Measurements from ENCODE around the gene GASK1A. TPM values are rescaled to one million over a fixed set of nuclear protein-coding genes. Genes with fewer than 3 reads are reported as not detected.
A peak's percentile ranks its signal among the peaks of the same experiment; 100 is the strongest.

Gene GASK1A
- total and polyA plus RNA-seq, 2 donors from 2014 or later: 2.3 to 7.3 TPM

GRCh38 chr3:43086460-43087165, 107.5 kb downstream of the GASK1A start:
- no peak overlapping the region for H3K9ac ChIP-seq (ENCODE audit: low read length in 3 of 3)
- peak in 2 of 5 donors; percentile 25 to 31 for DNase-seq
- H3K9me3 ChIP-seq (ENCODE audit: control insufficient read depth in 2 of 3, insufficient read depth in 1 of 3, low read length in 3 of 3): no peaks in the 10 kb centered on the region
- no peaks in the 10 kb centered on the region for H3K27me3 ChIP-seq (ENCODE audit: control insufficient read depth, insufficient read depth, low read length)
- H3K4me1 ChIP-seq (ENCODE audit: control insufficient read depth in 2 of 3, insufficient read depth in 2 of 3, low read depth in 1 of 3, low read length in 3 of 3): no peaks in the 10 kb centered on the region
- no peaks in the 10 kb centered on the region for H3K36me3 ChIP-seq (ENCODE audit: control insufficient read depth in 2 of 3, insufficient read depth in 3 of 3, low read length in 3 of 3)
- H3K27ac ChIP-seq (ENCODE audit: low read depth in 2 of 2, low read length in 2 of 2): no peak overlapping the region
- intact Hi-C loops (cut with DNase I): no loop called here
- TF ChIP-seq CTCF (IDR thresholded peaks at IDR 0.05; ENCODE audit: borderline replicate concordance, extremely low read depth, insufficient read depth): no peak
- H3K4me3 ChIP-seq (ENCODE audit: low read length in 3 of 3): no peak overlapping the region
- no peak for FAIRE-seq

- intact Hi-C loops (cut with DNase I): no loop called here
- H3K9ac ChIP-seq (ENCODE audit: low read length in 3 of 3): no peak overlapping the region
- no peaks in the 10 kb centered on the region for H3K4me1 ChIP-seq (ENCODE audit: control insufficient read depth in 2 of 3, insufficient read depth in 2 of 3, low read depth in 1 of 3, low read length in 3 of 3)
- H3K27me3 ChIP-seq (ENCODE audit: control insufficient read depth, insufficient read depth, low read length): no peaks in the 10 kb centered on the region
- no peak overlapping the region for H3K27ac ChIP-seq (ENCODE audit: low read depth in 2 of 2, low read length in 2 of 2)
- FAIRE-seq (no peak), DNase-seq (peak in 1 of 5 donors; percentile 5)
- no peaks in the 10 kb centered on the region for H3K9me3 ChIP-seq (ENCODE audit: control insufficient read depth in 2 of 3, insufficient read depth in 1 of 3, low read length in 3 of 3)
- H3K36me3 ChIP-seq (ENCODE audit: control insufficient read depth in 2 of 3, insufficient read depth in 3 of 3, low read length in 3 of 3): no peaks in the 10 kb centered on the region
- H3K4me3 ChIP-seq (ENCODE audit: low read length in 3 of 3): no peak overlapping the region
- no peak for TF ChIP-seq CTCF (IDR thresholded peaks at IDR 0.05; ENCODE audit: borderline replicate concordance, extremely low read depth, insufficient read depth)
Measured at GRCh38 chr3:43087249-43087776, 108.2 kb downstream of the GASK1A start.

DNA sequence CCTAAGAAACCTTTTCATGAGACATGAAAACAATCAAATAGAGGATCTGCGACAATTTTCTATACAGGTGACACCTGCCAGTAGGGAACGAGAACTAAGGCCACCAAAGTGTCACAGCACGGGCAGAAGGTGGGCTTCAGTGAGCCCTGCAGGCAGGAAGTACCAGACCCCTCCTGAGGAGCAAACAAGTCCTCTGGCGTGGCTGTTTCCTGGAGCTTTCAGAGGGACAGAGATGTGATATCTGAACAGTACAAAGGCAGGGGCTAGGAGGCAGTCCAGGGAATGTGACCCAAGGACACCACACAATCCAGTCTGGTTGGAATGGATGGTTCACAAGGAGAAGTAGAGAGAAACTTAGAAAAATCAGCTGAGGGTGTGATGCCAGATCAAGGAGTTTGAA, 110.0 kb downstream of the GASK1A start:
- no peak overlapping the region for H3K27ac ChIP-seq (ENCODE audit: low read depth in 2 of 2, low read length in 2 of 2)
- H3K27me3 ChIP-seq (ENCODE audit: control insufficient read depth, insufficient read depth, low read length): no peaks in the 10 kb centered on the region
- no peak for FAIRE-seq
- no peak for TF ChIP-seq CTCF (IDR thresholded peaks at IDR 0.05; ENCODE audit: borderline replicate concordance, extremely low read depth, insufficient read depth)
- intact Hi-C loops (cut with DNase I): no loop called here
- H3K9me3 ChIP-seq (ENCODE audit: control insufficient read depth in 2 of 3, insufficient read depth in 1 of 3, low read length in 3 of 3): no peaks in the 10 kb centered on the region
- DNase-seq: no peak
- no peak overlapping the region for H3K4me3 ChIP-seq (ENCODE audit: low read length in 3 of 3)
- H3K4me1 ChIP-seq (ENCODE audit: control insufficient read depth in 2 of 3, insufficient read depth in 2 of 3, low read depth in 1 of 3, low read length in 3 of 3): no peaks in the 10 kb centered on the region
- H3K36me3 ChIP-seq (ENCODE audit: control insufficient read depth in 2 of 3, insufficient read depth in 3 of 3, low read length in 3 of 3): no peaks in the 10 kb centered on the region
- no peak overlapping the region for H3K9ac ChIP-seq (ENCODE audit: low read length in 3 of 3)

All from kidney (tissue), 14 donors.